HepG2 (cell line): ENCODE measurements around the gene CFAP97. TPM values are rescaled to one million over a fixed set of nuclear protein-coding genes. Genes with fewer than 3 reads are reported as not detected.
A peak's percentile ranks its signal among the peaks of the same experiment; 100 is the strongest.

Source experiments
- ATAC-seq: fragments of 200-7000 bp; cut with Tn5 transposase; 3 replicates; pipeline ENCODE4 v1.9.1; 2020; ENCODE audit warnings: mild to moderate bottlenecking, moderate library complexity
- BruUV-seq: library from RNA; stranded (reverse); fragments of 400-500 nt; replicated peaks from 2 replicates; lab custom pipeline; 2021; lab: Mats Ljungman, UMichigan
- CTCF ChIA-PET: fragments of 300-600 bp; formaldehyde crosslinking; extraction: SDS; loops from one replicate; lab custom pipeline; 2021; ENCODE audit warnings: low total read pairs, inconsistent platforms, low intra/inter-chr PET ratio; lab: Yijun Ruan, JAX
- POLR2A ChIA-PET: fragments of 350-600 bp; sonication (Branson Sonifier 250); formaldehyde crosslinking; loops from one replicate; lab custom pipeline; 2020; ENCODE audit warnings: antibody characterized with exemption, inconsistent platforms; lab: Yijun Ruan, JAX
- DNase-seq: peaks from one replicate; pipeline ENCODE4 v3.0.0-alpha.2; 2015; ENCODE audit warnings: low spot score
- FAIRE-seq: peaks from 3 replicates; lab custom pipeline; 2011; peaks lifted over from hg19 to GRCh38; lab: Jason Lieb, UNC
- H2AFZ ChIP-seq: one replicate; pipeline ENCODE4 v1.6.1; 2011; ENCODE audit warnings: low read length, inconsistent platforms
- H3K27ac ChIP-seq: fragments of 300-600 bp; 3 replicates; pipeline ENCODE4 v1.8.0; 2011; ENCODE audit warnings: mixed run types, mild to moderate bottlenecking, mixed read lengths, low read length, inconsistent platforms; ENCODE audit not compliant: insufficient read depth; ENCODE audit errors: extremely low read length
- H3K27me3 ChIP-seq, 2 experiments: fragments of 200-600 bp in 1 of 2; 2 replicates in 1 of 2; 3 replicates in 1 of 2; pipeline versions ENCODE4 v1.6.0 to v1.8.0; 2011; ENCODE audit warnings: low read length in 2 of 2, mild to moderate bottlenecking in 2 of 2, moderate library complexity in 2 of 2, inconsistent platforms in 1 of 2; ENCODE audit not compliant: insufficient read depth in 2 of 2, control insufficient read depth in 1 of 2
- H3K36me3 ChIP-seq, 2 experiments: fragments of 200-600 bp in 1 of 2; replicated peaks in 1 of 2; 2 replicates in 1 of 2; 3 replicates in 1 of 2; pipeline versions ENCODE4 v1.5.1 to v1.8.0; 2011; ENCODE audit warnings: low read length in 2 of 2, inconsistent platforms in 1 of 2; ENCODE audit not compliant: insufficient read depth in 2 of 2, control insufficient read depth in 1 of 2
- H3K4me1 ChIP-seq: 2 replicates; pipeline ENCODE4 v1.5.1; 2012; ENCODE audit warnings: low read length, inconsistent platforms; ENCODE audit not compliant: insufficient read depth
- H3K4me2 ChIP-seq: 2 replicates; pipeline ENCODE4 v1.6.0; 2011; ENCODE audit warnings: low read depth, low read length, inconsistent platforms
- H3K4me3 ChIP-seq, 3 experiments: fragments of 200-600 bp in 1 of 3; sonication (generic), shearing (Covaris generic) in 1 of 3; replicated peaks in 1 of 3; 2 replicates each; pipeline ENCODE4 v1.5.1; 2011 to 2016; ENCODE audit warnings: low read length in 3 of 3, inconsistent platforms in 2 of 3, low read depth in 2 of 3, mild to moderate bottlenecking in 2 of 3, control low read depth in 1 of 3, mixed read lengths in 1 of 3; ENCODE audit not compliant: insufficient read depth in 1 of 3
- H3K79me2 ChIP-seq: one replicate; pipeline ENCODE4 v1.6.1; 2011; ENCODE audit warnings: low read length, inconsistent platforms; ENCODE audit not compliant: insufficient read depth
- H3K9ac ChIP-seq: 2 replicates; pipeline ENCODE4 v1.6.0; 2011; ENCODE audit warnings: mild to moderate bottlenecking, low read depth, low read length, inconsistent platforms; ENCODE audit not compliant: insufficient read depth
- H3K9me3 ChIP-seq: 2 replicates; pipeline ENCODE4 v1.5.1; 2012; ENCODE audit warnings: mild to moderate bottlenecking, low read length
- H4K20me1 ChIP-seq: 2 replicates; pipeline ENCODE4 v1.6.0; 2011; ENCODE audit warnings: inconsistent platforms, mild to moderate bottlenecking, low read length, moderate library complexity; ENCODE audit not compliant: insufficient read depth
- ATAD3A ChIP-seq: sonication (generic); formaldehyde crosslinking; IDR thresholded peaks from 2 replicates; pipeline ENCODE4 v1.4.0; 2020; ENCODE audit warnings: missing genetic modification reagents
- GATAD2A ChIP-seq: IDR thresholded peaks from 2 replicates; pipeline ENCODE4 v1.6.1; 2016
- ZNF20 ChIP-seq: sonication (generic); formaldehyde crosslinking; IDR thresholded peaks from 2 replicates; pipeline ENCODE4 v1.4.0; 2020; ENCODE audit warnings: mild to moderate bottlenecking, moderate library complexity, missing genetic modification reagents
- ZNF331 ChIP-seq: sonication (generic); formaldehyde crosslinking; IDR thresholded peaks from 2 replicates; pipeline ENCODE4 v1.4.0; 2020; ENCODE audit warnings: missing genetic modification reagents
- ZNF678 ChIP-seq: sonication (generic); formaldehyde crosslinking; IDR thresholded peaks from 2 replicates; pipeline ENCODE4 v1.4.0; 2020; ENCODE audit warnings: mild to moderate bottlenecking, missing genetic modification reagents
- WGBS: methylation state at CpG from one replicate; pipeline ENCODE4 v1.1.6; 2017; ENCODE audit warnings: low lambda C conversion rate; 5-methylcytosine and 5-hydroxymethylcytosine counted together
- in situ Hi-C: cut with HindIII; loops from 2 replicates; pipeline ENCODE4 v1.10.0; 2017; ENCODE audit warnings: low pct_unique_long_range_greater_than_20kb; ENCODE audit not compliant: extremely low pct_ligation_motif_present
- intact Hi-C: fragments of 100-400 bp; cut with micrococcal nuclease; formaldehyde crosslinking; loops from one replicate; pipeline ENCODE4 v1.10.0; 2022; ENCODE audit not compliant: unreplicated experiment
- polyA plus RNA-seq, 8 experiments: library from polyadenylated mRNA; depleted of rRNA in 3 of 8; stranded (reverse) in 7 of 8; unstranded in 1 of 8; fragments of >200 nt; fragmentation: Illumina TruSeq in 4 of 8; extraction: Trizol in 4 of 8; gene quantifications; 2 replicates each; pipeline versions ENCODE4 v1.2.1 to v1.2.3, GENCODE V29; 2011 to 2016; ENCODE audit warnings: low read depth in 4 of 8, missing spikeins in 1 of 8, mixed read lengths in 1 of 8; ENCODE audit not compliant: insufficient read depth in 1 of 8
- total RNA-seq, 5 experiments: library from RNA; depleted of rRNA; stranded (reverse); fragments of >200 nt; fragmentation: Illumina TruSeq; extraction: Trizol; gene quantifications; 2 replicates each; pipeline ENCODE4 v1.2.3, GENCODE V29; 2016; ENCODE audit warnings: low read depth in 1 of 5
- TF ChIP-seq, protein P1 (sequence below): sonication (generic); formaldehyde crosslinking; IDR thresholded peaks from 2 replicates; pipeline ENCODE4 v1.4.0; 2020; ENCODE audit warnings: missing genetic modification reagents
- TF ChIP-seq, protein P2 (sequence below), 2 experiments: sonication (generic) in 1 of 2; formaldehyde crosslinking in 1 of 2; IDR thresholded peaks; 2 replicates each; pipeline versions ENCODE4 v1.6.1 to v1.9.0; 2014 to 2022; ENCODE audit warnings: antibody characterized with exemption in 1 of 2, borderline replicate concordance in 1 of 2, inconsistent platforms in 1 of 2, low read depth in 1 of 2, missing genetic modification reagents in 1 of 2
- TF ChIP-seq, protein P3 (sequence below): sonication (generic); formaldehyde crosslinking; IDR thresholded peaks from 2 replicates; pipeline ENCODE4 v1.8.0; 2022; ENCODE audit warnings: mild to moderate bottlenecking, missing genetic modification reagents; ENCODE audit not compliant: insufficient replicate concordance
- TF ChIP-seq, protein P4 (sequence below): IDR thresholded peaks from 2 replicates; pipeline ENCODE4 v1.6.1; 2016; ENCODE audit warnings: missing compliant biosample characterization, missing genetic modification reagents, borderline replicate concordance

CFAP97 gene
- total and polyA plus RNA-seq, 2 of the 13 experiments (the other 11 are each of a cell fraction or from before 2014, with no cell fraction given) = 32.1 to 44.4 TPM

DNA sequence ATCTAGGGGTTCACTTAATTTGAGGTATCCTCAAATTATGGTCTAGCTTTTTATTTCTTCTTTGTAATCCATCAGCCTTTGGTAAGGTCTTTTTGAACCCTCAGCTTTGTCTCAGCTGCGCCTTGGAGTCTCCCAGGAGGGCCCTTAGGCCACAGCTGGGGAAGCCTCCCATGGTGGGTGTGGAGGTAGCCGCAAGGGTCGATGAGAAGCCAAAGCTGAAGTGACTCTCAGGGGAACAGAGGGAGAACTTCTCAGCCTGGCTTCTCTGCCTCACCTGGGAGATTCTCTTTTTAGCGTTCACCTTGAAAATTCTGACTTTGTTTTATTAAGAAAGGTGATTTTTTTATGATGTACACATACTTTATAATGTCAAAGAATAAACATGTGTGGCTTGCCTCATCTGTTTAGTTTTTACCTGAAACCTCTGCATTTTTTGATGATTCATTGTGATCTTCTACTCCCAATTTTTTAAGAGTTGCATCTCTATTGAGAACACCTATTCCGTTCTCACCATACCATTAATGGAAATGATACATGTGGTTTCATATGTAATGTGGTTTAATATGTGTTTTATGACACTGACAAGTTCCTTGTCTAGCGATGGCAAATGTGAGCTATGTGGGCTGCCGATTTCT lies 86.4 kb downstream of the CFAP97 start (continued):
- TF ChIP-seq, protein P1, sequence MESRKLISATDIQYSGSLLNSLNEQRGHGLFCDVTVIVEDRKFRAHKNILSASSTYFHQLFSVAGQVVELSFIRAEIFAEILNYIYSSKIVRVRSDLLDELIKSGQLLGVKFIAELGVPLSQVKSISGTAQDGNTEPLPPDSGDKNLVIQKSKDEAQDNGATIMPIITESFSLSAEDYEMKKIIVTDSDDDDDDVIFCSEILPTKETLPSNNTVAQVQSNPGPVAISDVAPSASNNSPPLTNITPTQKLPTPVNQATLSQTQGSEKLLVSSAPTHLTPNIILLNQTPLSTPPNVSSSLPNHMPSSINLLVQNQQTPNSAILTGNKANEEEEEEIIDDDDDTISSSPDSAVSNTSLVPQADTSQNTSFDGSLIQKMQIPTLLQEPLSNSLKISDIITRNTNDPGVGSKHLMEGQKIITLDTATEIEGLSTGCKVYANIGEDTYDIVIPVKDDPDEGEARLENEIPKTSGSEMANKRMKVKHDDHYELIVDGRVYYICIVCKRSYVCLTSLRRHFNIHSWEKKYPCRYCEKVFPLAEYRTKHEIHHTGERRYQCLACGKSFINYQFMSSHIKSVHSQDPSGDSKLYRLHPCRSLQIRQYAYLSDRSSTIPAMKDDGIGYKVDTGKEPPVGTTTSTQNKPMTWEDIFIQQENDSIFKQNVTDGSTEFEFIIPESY (CRISPR knock-in tag) = no peak
- TF ChIP-seq ZNF678 = no peak

DNA sequence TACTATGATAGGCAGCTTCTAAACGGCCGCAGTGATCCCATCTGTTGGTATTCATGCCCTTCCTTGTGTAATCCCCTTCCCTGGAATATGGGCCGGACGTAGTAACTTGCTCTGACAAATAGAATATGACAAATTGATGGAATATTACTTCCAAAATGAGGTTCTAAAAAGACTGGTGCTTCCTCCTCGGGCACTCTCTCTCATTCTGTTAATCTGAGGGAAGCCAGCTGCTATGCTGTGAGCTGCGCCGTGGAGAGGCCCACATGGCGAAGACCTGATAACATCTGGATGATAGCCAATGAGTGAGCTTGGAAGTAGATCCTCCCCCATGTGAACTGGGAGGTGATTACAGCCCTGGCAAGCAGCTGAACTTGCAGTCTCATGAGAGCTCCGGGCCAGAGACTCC lies 88.0 kb downstream of the CFAP97 start:
- Histone ChIP-seq H3K4me3 (peak overlapping the region in 1 of 3 experiments; percentile 29; a peak in 2 of 6 replicates), H2AFZ (no peak overlapping the region), H3K27me3 (peaks cover 0 to 11% of the 10 kb centered on the region in 2 experiments; a peak in 2 of 5 replicates), H3K4me1 (peaks cover 8% of the 10 kb centered on the region; the same call in 1 of the 2 replicates), H3K9ac (no peak overlapping the region), H3K27ac (no peak overlapping the region), H3K4me2 (peak overlapping the region; percentile 82), H3K36me3 (no peaks in the 10 kb centered on the region), H4K20me1 (no peaks in the 10 kb centered on the region), H3K9me3 (no peaks in the 10 kb centered on the region), H3K79me2 (no peaks in the 10 kb centered on the region)
- peak; percentile 79 for DNase-seq
- BruUV-seq = no TSS peak
- WGBS = 6% methylated on average over 6 of the region's 9 CpGs
- in situ Hi-C loops (no loop called here), intact Hi-C loops (no loop called here)
- ChIA-PET CTCF (no interaction called here), POLR2A (interaction anchor here (1.5 kb wide), 1 partner anchor 27 kb away, joined by 4 read pairs; the partner anchor contains the start of gene SLC25A4)
- ATAC-seq = peak; percentile 99
- FAIRE-seq = peak; percentile 79
- TF ChIP-seq, protein P2, sequence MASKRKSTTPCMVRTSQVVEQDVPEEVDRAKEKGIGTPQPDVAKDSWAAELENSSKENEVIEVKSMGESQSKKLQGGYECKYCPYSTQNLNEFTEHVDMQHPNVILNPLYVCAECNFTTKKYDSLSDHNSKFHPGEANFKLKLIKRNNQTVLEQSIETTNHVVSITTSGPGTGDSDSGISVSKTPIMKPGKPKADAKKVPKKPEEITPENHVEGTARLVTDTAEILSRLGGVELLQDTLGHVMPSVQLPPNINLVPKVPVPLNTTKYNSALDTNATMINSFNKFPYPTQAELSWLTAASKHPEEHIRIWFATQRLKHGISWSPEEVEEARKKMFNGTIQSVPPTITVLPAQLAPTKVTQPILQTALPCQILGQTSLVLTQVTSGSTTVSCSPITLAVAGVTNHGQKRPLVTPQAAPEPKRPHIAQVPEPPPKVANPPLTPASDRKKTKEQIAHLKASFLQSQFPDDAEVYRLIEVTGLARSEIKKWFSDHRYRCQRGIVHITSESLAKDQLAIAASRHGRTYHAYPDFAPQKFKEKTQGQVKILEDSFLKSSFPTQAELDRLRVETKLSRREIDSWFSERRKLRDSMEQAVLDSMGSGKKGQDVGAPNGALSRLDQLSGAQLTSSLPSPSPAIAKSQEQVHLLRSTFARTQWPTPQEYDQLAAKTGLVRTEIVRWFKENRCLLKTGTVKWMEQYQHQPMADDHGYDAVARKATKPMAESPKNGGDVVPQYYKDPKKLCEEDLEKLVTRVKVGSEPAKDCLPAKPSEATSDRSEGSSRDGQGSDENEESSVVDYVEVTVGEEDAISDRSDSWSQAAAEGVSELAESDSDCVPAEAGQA (IDR thresholded peaks at IDR 0.05; ENCODE audit: low read depth) = no peak
- TF ChIP-seq, protein P2 (CRISPR knock-in tag; IDR thresholded peaks at IDR 0.05; ENCODE audit: borderline replicate concordance) = no peak
- TF ChIP-seq GATAD2A (peak; percentile 26; the same call in 1 of the 2 replicates), ZNF20 (CRISPR knock-in tag) (no peak), ZNF331 (CRISPR knock-in tag) (0 out of 2 replicates have a peak, but pooled peaks have one; percentile 52), ATAD3A (no peak)
- TF ChIP-seq, protein P3, sequence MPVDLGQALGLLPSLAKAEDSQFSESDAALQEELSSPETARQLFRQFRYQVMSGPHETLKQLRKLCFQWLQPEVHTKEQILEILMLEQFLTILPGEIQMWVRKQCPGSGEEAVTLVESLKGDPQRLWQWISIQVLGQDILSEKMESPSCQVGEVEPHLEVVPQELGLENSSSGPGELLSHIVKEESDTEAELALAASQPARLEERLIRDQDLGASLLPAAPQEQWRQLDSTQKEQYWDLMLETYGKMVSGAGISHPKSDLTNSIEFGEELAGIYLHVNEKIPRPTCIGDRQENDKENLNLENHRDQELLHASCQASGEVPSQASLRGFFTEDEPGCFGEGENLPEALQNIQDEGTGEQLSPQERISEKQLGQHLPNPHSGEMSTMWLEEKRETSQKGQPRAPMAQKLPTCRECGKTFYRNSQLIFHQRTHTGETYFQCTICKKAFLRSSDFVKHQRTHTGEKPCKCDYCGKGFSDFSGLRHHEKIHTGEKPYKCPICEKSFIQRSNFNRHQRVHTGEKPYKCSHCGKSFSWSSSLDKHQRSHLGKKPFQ (CRISPR knock-in tag) = no peak
- TF ChIP-seq, protein P4, sequence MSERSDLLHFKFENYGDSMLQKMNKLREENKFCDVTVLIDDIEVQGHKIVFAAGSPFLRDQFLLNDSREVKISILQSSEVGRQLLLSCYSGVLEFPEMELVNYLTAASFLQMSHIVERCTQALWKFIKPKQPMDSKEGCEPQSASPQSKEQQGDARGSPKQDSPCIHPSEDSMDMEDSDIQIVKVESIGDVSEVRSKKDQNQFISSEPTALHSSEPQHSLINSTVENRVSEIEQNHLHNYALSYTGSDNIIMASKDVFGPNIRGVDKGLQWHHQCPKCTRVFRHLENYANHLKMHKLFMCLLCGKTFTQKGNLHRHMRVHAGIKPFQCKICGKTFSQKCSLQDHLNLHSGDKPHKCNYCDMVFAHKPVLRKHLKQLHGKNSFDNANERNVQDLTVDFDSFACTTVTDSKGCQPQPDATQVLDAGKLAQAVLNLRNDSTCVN = no peak
